GM21360 (cell line): ENCODE measurements around the gene IL22RA1.

Experiments
- ATAC-seq: cut with Tn5 transposase; IDR thresholded peaks from one replicate; pipeline ENCODE4 v1.9.1; 2021; ENCODE audit warnings: mild to moderate bottlenecking, moderate library complexity; ENCODE audit not compliant: unreplicated experiment

The IL22RA1 gene

DNA sequence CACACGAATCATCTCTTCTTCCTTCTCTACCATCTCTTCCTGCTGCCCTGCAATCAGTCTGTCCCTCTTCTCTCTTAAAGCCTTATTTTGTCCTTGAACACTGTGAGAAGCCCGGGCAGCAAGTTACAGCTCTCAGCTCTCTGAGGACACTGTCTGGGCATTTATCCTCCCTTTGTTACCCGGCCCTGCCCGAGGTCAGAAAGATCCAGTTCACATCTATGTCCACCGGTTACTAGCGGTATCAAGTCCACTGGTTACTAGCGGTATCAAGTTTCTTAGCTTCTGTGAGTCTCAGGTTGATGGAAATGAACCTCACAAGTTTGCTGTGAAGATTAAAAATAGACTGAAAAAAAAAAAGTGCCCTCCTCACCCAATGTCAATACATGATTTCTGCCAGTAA lies 25.3 kb upstream of the IL22RA1 start:
- no peak for ATAC-seq

DNA sequence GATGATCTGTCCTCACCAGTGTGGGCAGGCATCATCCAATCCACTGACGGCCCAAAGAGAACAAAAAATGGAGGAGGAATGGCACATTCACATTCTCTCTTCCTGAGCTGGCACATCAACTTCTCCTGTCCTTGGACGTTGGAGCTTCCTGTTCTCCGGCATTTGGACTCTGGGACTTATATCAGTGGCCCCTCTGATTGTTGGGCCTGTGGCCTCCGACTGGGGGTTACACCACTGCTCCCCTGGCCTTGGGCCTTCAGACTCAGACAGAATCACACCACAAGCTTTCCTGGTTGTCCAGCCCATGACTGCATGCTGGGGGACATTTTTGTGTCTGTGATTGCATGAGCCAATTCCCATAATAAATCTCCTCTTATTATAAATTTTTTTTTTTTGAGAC lies 24.1 kb upstream of the IL22RA1 start:
- ATAC-seq = no peak

DNA sequence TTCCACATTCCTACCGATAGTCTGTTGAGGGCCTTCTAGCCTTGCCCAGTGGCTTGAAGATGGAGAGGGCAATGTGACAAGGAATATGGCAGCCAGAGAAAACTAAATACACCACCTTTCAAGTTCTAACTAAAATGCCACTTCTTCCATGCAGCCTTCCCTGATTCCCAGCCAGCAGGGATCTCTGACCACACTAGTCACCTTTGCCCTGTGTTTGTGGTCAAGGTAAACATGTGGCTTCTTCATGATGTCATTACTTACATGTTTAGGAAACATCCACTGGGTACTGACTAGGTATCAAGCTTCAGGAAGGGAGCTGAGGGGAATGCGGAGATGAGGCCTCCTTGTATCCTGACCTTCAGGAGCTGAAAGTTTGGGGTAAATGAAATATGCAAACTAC lies 22.6 kb upstream of the IL22RA1 start:
- ATAC-seq = no peak

DNA sequence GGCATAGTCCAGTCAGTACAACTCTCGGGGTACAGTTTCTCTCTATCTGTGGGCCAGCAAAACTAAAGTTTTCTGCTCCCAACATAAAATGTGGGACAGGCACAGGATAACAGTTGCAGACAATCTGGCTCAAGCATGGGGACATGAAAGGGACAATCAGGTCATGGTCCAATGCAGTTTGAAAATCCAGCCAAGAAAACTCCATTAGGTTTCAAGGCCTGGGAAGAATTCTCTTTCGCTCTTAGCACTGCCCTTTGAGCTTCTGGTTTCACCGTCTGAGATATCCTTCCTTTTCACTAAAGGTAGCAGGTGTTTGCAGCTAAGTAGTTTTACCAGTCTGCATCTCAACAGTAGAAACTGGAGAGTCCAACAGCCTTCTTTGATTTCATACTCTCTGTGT lies 21.1 kb upstream of the IL22RA1 start:
- ATAC-seq = no peak

DNA sequence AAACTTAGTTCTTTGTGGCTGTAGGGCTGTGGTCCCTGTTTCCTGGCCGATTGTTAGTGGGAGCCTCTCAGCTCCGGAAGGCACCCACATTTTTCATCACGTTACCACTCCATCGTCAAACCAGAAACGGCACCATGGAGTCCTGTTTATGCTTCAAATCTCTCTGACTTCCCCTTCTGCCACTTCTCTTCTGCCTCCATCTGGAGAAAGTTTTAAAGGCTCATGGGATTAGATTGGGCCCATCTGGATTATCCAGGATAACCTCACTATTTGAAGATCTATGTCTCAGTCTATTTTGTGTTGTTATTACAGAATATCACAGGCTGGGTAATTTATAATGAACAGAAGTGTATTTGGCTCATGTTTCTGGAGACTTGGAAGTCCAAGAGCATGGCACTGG lies 19.3 kb upstream of the IL22RA1 start:
- ATAC-seq = no peak

DNA sequence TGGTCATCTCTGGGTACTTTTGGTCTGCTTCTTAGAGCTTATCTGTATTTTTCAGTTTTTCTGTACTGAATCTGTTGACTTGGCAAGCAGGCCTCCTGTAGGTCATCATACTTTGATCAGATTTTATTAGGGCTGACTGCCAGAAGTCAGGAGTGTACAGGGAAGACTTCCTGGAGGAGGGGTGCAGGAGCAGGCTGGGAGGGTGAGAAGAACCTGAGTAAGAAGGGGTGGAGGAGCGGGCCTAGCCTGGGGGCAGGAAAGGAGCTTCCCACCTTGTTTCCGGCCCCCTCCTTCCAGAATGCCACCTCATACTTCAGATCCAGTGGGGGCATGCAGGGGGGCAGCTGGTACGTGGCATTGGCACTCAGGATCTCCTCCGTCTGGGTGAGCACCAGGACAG lies 18.3 kb upstream of the IL22RA1 start:
- no peak for ATAC-seq

DNA sequence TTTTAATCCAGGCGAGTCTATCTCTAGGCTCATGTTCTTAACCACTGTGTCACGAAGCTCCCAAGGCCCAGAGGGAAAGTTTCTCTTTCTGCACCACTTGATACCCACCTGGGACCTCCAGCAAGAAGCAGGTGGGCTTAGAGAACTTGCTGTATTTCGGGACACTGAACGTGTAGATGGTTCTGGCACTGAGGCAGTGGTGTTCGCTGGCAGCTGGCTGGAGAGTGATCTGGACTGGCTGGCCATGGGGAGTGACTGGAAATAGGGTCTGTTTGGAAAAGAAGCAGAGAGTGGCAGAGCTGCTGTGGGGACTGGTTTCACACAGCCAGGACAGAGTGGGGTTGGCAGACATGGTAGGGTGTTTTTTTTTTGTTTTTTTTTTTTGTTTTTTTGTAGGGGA lies 16.4 kb upstream of the IL22RA1 start:
- no peak for ATAC-seq

DNA sequence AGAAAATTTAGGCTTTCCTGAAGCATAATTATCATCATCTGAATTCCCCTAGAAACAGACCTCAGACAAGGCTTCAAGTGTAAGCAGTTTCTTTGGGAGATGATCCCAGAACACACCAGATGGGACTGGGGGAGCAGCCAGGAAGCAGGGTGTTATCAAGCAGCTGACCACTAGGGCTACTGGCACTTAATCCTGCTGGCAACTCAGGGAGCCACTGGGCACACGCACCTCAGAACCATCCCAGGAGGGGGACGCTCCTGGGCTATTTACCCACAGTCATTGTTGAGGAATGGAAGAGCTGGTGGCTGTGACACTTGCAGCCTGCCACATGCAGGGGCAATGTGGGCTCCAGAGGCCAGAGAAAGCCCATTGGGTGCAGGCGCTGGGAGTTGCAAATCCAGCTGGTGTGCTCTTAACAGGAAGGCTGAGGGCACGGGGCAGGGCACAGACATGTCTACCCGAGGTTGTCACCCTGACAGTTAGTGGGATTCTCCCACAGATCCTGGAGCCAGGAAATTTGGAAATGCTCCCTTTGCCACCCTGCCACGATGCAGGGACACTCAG lies 15.1 kb upstream of the IL22RA1 start:
- ATAC-seq = no peak

DNA sequence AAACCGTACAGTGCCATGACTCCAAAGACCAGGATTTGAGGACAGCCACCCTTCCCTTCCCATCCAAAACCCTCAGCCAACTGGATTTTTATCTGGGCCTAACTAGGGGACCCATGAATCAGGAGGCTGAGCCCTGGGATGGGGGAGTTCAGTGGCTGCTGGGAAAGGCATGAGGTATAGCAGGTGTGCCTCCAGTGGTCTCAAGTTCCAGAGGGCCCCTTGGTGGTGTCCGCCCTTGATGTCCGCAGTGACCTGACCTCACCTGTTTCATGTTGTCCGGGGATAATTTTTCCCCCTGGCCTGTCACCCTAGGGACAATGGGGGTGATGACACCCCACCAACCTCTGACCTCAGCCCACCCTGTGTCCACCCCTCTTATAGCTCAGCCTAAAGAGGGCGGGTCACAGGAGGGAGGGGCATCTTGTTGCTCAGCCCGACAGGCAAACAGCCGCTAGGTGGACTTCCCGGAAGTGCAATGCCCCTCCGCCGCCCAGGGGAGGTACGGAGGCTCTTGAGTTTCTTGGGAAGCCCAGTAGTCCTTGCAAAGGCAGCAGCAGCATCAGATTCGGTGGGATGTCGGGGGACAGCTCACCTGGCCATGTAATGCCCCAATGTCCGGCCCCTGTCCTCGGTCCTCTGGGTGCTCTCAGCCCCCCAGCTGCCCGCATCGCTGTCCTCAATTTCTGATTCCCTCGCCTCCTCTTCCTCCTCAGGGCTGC lies 13.8 kb upstream of the IL22RA1 start:
- no peak for ATAC-seq

DNA sequence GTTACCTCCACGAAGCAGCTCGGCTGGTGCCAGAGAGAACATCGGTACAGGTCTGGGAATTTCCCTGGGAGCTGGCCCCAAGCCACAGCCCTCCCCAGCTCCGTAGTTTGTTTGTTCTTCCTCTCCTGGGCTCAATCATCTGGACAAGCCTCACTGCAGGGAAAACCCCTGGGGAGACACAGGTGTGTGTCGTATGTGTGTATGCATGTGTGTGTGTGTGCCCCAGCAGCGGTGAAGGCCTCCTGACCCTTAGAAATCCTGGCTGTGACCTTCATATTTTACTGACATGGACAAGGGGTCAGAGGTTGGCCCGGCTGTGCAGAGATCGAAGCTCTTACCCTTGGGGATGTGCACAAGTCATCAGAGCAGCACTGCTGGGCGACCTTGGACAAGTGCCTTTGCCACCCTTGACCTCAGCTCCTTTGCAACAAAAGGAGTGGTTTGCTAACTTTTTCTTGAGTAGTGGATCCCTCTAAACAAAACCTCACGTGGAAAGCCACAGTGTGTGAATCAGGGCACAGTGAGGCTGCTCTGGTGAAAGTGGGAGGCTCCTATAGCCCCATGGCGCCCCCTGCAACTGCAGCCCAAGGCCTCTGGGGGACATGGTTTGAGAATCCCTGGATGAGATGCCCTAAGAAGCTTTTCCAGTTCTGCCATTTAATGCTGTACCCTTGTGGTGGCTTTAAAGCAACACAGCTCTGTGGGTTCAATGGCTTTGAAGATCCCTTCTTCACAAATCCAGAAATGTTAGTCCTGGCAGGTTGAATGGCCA lies 12.3 kb upstream of the IL22RA1 start:
- no peak for ATAC-seq

DNA sequence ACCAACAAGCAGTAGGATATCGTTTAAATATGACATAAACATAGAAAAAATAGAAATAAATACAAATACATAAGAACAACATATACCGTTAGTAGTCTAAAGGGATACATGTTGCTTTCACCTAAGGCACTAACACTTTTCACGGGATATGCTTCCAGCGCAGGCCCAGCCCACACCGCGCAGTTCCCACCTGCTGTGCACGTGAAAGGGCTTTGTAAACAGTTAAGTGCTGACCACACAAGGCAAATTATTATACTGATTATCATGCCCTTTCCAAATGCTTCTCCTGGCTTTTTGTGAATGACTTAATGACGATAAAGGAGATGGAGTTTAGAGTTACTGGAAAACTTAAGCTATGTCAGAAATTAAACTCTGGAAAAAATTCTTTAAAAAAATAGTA lies 11.3 kb upstream of the IL22RA1 start:
- no peak for ATAC-seq

DNA sequence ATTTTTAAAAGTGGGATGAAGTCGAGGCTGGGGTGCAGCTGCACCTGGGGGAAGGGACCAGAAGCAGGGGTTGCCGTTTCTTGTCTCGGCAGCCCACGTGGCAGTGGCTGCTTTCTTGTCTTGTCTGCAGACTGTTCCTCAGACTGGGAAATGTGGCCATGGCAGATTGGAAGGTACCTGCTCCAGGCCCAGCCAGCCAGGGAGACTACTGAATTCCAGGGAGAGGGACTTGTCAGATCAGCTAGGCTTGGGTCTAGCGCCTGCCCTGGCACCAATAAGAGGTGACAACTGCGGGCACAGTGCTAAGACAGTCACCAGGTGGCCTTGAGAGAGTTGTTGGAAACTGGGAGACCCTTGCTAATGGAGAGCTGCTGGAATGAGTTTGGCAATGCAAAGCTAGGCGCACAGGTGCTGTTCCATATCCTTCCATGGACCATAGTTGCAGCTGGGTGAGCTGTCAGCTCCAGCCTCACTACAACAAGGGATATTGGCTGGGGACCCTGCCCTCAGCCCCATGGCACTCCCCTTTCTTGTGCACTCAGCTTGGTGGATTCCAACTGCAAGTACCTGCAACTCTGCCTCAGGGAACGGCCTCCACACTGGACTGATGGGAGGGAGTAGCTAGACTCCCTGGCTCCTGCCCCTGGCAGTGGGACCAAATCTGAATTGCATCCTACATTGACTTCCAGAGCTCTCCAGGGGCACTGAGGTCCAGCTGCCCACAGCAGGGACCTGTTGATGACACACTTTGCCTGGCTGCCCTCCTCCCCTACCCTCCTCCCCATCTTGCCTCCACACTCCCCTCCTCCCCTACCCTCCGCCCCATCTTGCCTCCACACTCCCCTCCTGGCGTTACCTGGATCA lies 9.9 kb upstream of the IL22RA1 start:
- ATAC-seq = no peak

DNA sequence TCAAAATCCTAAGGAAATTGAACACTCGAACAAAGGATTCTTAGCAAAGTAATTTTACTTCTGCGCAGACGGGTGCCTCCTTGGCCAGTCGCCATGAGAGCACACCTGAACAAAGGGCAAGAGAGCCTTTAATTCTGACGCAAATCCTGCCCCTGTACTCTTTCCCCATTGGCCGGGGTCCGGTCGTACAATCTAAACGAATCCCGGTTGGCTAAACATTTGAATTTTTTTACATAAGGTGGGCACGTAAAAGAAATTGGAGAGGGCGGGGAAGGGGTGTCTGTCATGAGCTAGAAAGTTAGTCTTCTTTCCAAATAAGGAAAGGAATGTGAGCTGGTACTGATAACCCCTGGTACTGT lies 8.2 kb upstream of the IL22RA1 start:
- ATAC-seq = no peak

DNA sequence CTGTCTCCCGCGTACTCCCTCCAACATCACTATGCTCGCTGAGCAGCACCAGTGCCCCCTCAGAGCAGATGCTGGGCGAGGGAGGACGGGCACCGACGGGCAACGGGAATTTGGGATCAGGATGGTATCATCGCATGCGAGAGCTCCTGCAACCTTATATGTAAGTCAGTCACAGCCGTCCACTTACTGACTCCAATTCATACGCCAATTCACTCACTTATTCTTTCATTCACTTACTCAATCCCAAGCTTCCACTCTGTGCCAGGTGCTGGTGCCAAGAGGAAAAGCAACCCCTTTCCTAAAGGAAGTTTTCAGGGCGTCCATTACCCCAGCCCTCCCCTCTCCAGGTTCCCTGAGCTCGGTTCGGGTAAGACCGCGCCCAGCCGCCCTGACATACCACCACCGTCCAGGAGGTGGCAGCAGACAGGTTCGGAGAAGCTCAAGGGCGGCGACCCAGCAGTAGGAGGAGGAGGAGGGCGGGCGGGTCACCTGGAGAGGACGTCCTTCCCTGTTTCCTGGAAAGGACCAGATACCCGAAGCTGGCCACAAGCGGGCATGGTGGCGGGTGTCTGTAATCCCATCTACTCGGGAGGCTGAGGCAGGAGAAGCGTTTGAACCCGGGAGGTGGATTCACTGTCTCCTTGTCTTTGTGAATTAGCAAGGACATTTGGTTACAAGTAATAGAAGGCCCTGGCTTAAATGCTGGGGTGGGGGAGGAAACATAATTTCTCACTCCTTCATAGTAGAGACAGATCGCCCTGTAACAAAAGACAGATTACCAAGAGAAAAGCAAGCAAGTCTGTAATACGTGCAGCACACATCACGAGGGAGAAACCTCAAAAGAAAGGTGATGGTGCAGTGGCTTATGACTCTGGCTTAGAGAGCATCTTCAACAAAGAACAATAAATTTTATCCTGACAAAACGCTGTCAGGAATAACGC lies 7.6 kb upstream of the IL22RA1 start:
- ATAC-seq = peak; percentile 68

DNA sequence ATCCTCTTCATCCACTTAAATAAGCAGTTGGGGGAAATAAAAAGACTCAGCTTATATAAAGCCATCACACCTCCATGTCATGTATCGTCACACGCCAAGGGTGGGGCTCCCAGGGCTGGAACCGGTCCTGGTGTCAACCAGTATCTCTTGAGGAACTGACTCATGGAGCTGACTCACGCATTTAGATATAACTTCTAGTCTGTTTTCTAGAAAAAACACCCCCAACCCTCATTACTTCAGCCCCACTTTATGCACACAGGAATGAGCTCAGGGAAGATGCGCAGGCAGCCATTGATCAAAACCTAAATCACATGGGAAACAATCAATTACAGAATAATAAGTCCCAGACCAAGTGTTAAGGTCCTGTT lies 6.9 kb upstream of the IL22RA1 start:
- ATAC-seq = no peak

DNA sequence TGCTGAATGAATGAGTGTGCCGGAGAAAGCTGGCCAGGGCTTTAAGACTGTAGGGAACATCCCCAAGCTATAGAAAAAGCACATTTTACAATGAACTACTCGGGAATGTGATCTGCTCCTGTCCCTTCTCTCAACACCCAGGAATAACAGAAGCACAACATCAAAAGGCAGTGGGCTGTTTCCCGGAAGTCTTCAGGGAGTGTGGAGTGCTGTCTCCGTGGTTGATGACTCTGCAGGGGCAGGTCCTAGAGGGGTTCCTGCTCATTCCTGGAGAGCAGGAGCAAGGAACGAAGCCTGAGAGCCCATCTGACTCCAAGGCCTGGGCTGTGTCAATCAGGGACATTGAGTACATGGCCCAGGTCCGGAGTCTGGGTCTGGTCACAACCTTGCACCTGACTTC lies 4.9 kb upstream of the IL22RA1 start:
- no peak for ATAC-seq

DNA sequence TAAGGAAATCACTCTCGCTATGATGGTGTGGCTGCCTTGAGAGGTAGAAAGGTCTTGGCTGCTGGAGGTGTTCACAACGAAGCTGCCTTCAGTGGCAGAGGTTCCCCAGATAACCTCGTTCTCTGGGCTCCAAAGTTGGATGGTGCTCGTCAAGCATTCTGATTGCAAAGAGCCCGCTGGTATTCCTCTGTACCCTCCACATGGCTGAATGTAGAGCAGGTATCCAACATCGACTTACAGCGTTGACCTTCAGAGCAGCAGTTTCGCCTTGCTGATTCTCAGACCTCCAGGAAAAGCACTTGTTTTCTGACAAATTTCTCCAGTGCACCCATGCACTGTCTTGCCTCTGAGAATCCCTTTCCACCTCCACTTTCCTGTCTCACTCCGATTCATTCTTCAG lies 4.3 kb upstream of the IL22RA1 start:
- no peak for ATAC-seq

DNA sequence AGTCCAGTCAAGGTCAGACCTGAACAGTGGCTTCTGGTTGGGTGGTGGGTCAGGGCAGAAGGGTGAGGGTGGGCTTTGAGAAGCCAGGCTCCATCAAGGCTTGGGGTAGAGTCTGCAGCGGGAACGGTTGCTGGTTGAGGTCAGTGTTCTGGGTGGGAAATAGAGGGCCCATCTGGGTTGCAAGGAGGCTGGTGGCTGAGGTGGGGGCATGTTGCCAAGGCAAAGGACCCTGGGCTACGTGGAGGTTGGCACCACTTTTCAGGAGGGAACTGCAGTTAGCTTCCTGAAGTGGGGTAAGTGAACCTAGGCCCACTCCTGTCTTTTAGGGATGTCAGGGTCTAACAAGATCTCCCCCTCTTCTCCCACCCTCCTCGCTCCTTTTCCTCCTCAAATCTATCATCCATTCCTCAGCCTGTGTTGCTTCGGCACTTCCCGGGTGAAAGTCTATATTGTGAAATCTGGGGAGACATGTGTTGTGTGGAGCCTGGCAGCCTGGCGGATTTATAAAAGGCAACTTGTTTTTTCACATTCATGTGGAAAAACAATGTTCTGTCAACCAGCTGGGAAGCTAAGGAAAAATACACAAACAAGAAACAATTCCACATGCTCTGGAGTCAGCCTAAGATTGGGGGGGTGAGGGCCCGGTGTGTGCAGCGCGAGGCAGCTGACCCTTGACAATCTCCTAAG lies 1.5 kb downstream of the IL22RA1 start:
- ATAC-seq = no peak

DNA sequence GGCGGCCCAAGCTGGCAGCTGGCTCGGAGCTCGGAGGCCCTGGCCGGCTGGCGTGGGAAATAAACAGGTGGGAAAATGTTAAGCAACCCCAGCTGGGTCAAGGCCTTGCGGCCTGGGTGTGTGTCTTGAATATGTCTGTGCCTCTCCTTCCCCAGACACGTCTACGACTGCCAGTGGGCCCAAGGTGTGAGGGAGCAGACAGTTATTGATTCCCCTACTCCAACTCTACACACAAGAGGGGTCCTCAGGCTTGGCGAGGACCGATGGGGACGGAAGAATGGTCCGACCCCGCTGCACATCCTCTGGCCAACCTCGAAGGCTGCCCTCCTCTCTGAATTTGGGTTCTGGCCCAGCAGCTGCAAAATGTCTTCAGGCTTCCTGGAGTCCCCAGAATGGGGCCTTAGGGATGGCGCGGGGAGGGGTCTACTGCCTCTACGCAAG lies 2.2 kb downstream of the IL22RA1 start:
- ATAC-seq = no peak
